IMR-90 (cell line): ENCODE measurements around the gene RNF144B. TPM values are rescaled to one million over a fixed set of nuclear protein-coding genes. Genes with fewer than 3 reads are reported as not detected.
A peak's percentile ranks its signal among the peaks of the same experiment; 100 is the strongest.

ENCODE experiments used
- ATAC-seq: fragments of 200-7000 bp; cut with Tn5 transposase; 2 replicates; pipeline ENCODE4 v1.9.1; 2020; ENCODE audit warnings: low read depth, mild to moderate bottlenecking, moderate library complexity
- BruUV-seq: library from RNA; stranded (reverse); fragments of 400-500 nt; replicated peaks from 2 replicates; lab custom pipeline; 2021; lab: Mats Ljungman, UMichigan
- CTCF ChIA-PET: fragments of 300-600 bp; formaldehyde crosslinking; extraction: SDS; loops from one replicate; lab custom pipeline; 2021; ENCODE audit warnings: antibody characterized with exemption; lab: Yijun Ruan, JAX
- POLR2A ChIA-PET: fragments of 300-600 bp; sonication (Branson Sonifier 250); formaldehyde crosslinking; loops from one replicate; lab custom pipeline; 2022; ENCODE audit warnings: antibody characterized with exemption; ENCODE audit not compliant: unreplicated experiment; lab: Charles Lee
- DNase-seq: peaks from one replicate; pipeline ENCODE4 v3.0.0; 2013
- H2AFZ ChIP-seq: replicated peaks from 2 replicates; pipeline ENCODE3; 2013; ENCODE audit warnings: low read length, mild to moderate bottlenecking; ENCODE audit not compliant: poor library complexity
- H2AK5ac ChIP-seq: 2 replicates; pipeline ENCODE4 v1.6.1; 2013; ENCODE audit warnings: low read depth, low read length, inconsistent platforms
- H2AK9ac ChIP-seq: replicated peaks from 2 replicates; pipeline ENCODE3; 2013; ENCODE audit warnings: mild to moderate bottlenecking, low read depth, low read length, moderate library complexity; ENCODE audit not compliant: poor library complexity
- H2BK120ac ChIP-seq: 2 replicates; pipeline ENCODE4 v1.6.1; 2013; ENCODE audit warnings: low read depth, low read length, inconsistent platforms
- H2BK15ac ChIP-seq: 3 replicates; pipeline ENCODE4 v1.6.1; 2013; ENCODE audit warnings: low read depth, low read length, inconsistent platforms
- H2BK20ac ChIP-seq: 2 replicates; pipeline ENCODE4 v1.6.1; 2013; ENCODE audit warnings: low read depth, mild to moderate bottlenecking, inconsistent platforms, low read length, moderate library complexity
- H2BK5ac ChIP-seq: 2 replicates; pipeline ENCODE4 v1.6.1; 2013; ENCODE audit warnings: mild to moderate bottlenecking, low read depth, low read length, inconsistent platforms; ENCODE audit not compliant: poor library complexity, severe bottlenecking
- H3K14ac ChIP-seq: replicated peaks from 2 replicates; pipeline ENCODE4 v1.6.1; 2013; ENCODE audit warnings: low read depth, low read length, inconsistent platforms
- H3K18ac ChIP-seq: 2 replicates; pipeline ENCODE4 v1.6.1; 2013; ENCODE audit warnings: low read depth, low read length, control low read depth
- H3K23ac ChIP-seq: 2 replicates; pipeline ENCODE4 v1.6.1; 2013; ENCODE audit warnings: low read depth, low read length, inconsistent platforms
- H3K27ac ChIP-seq: 2 replicates; pipeline ENCODE4 v1.5.1; 2013; ENCODE audit warnings: mild to moderate bottlenecking, control low read depth, low read length; ENCODE audit not compliant: insufficient read depth
- H3K27me3 ChIP-seq: 2 replicates; pipeline ENCODE4 v1.6.1; 2013; ENCODE audit warnings: low read length; ENCODE audit not compliant: control insufficient read depth, insufficient read depth
- H3K36me3 ChIP-seq: 2 replicates; pipeline ENCODE4 v1.6.1; 2013; ENCODE audit warnings: low read length, mixed read lengths; ENCODE audit not compliant: control insufficient read depth, insufficient read depth
- H3K4ac ChIP-seq: 2 replicates; pipeline ENCODE4 v1.6.1; 2013; ENCODE audit warnings: low read depth, low read length, inconsistent platforms
- H3K4me1 ChIP-seq: 2 replicates; pipeline ENCODE4 v1.6.1; 2013; ENCODE audit warnings: low read length, mixed read lengths; ENCODE audit not compliant: control insufficient read depth, insufficient read depth
- H3K4me2 ChIP-seq: 2 replicates; pipeline ENCODE4 v1.6.1; 2013; ENCODE audit warnings: low read depth, mild to moderate bottlenecking, control low read depth, low read length, moderate library complexity
- H3K4me3 ChIP-seq: 2 replicates; pipeline ENCODE4 v1.5.1; 2013; ENCODE audit warnings: low read depth, mild to moderate bottlenecking, control low read depth, low read length, moderate library complexity; ENCODE audit not compliant: insufficient read depth
- H3K56ac ChIP-seq: 2 replicates; pipeline ENCODE4 v1.6.1; 2013; ENCODE audit warnings: low read length, inconsistent platforms; ENCODE audit not compliant: insufficient read depth; ENCODE audit errors: extremely low read depth
- H3K79me1 ChIP-seq, 2 experiments: 2 replicates each; pipeline ENCODE4 v1.6.1; 2013; ENCODE audit warnings: low read length in 2 of 2, inconsistent platforms in 1 of 2, low read depth in 1 of 2
- H3K9ac ChIP-seq: 2 replicates; pipeline ENCODE4 v1.6.1; 2013; ENCODE audit warnings: low read depth, low read length, control low read depth
- H3K9me1 ChIP-seq: 2 replicates; pipeline ENCODE4 v1.6.1; 2013; ENCODE audit warnings: low read length, inconsistent platforms; ENCODE audit not compliant: insufficient read depth
- H3K9me3 ChIP-seq: 2 replicates; pipeline ENCODE4 v1.6.1; 2013; ENCODE audit warnings: low read length; ENCODE audit not compliant: control insufficient read depth, insufficient read depth
- H4K20me1 ChIP-seq: 2 replicates; pipeline ENCODE4 v1.6.1; 2013; ENCODE audit warnings: low read length, inconsistent platforms; ENCODE audit not compliant: insufficient read depth
- H4K5ac ChIP-seq: 2 replicates; pipeline ENCODE4 v1.6.1; 2013; ENCODE audit warnings: mild to moderate bottlenecking, low read depth, low read length, control low read depth
- H4K8ac ChIP-seq, 2 experiments: 2 replicates each; pipeline ENCODE4 v1.6.1; 2013; ENCODE audit warnings: low read depth in 2 of 2, low read length in 2 of 2, control low read depth in 1 of 2, inconsistent platforms in 1 of 2
- H4K91ac ChIP-seq: 2 replicates; pipeline ENCODE4 v1.6.1; 2013; ENCODE audit warnings: low read depth, low read length, inconsistent platforms; ENCODE audit not compliant: insufficient read depth
- BHLHE40 ChIP-seq: fragments of 150-350 bp; IDR thresholded peaks from 2 replicates; pipeline ENCODE4 v1.6.1; 2016; ENCODE audit warnings: mild to moderate bottlenecking, low read depth, low read length
- CEBPB ChIP-seq: IDR thresholded peaks from 2 replicates; pipeline ENCODE4 v1.6.1; 2012; ENCODE audit warnings: low read depth, low read length, improper control_type of control experiment
- CHD1 ChIP-seq: IDR thresholded peaks from 2 replicates; pipeline ENCODE4 v1.6.1; 2012; ENCODE audit warnings: low read depth, low read length, improper control_type of control experiment
- ELK1 ChIP-seq: fragments of 150-350 bp; IDR thresholded peaks from 2 replicates; pipeline ENCODE4 v1.6.1; 2016; ENCODE audit warnings: low read depth, mild to moderate bottlenecking, low read length, moderate library complexity, borderline replicate concordance
- FOS ChIP-seq: fragments of 150-350 bp; IDR thresholded peaks from 2 replicates; pipeline ENCODE4 v1.6.1; 2016; ENCODE audit warnings: low read depth, low read length
- MAFK ChIP-seq: IDR thresholded peaks from 2 replicates; pipeline ENCODE4 v1.6.1; 2012; ENCODE audit warnings: low read depth, low read length, improper control_type of control experiment
- POLR2A ChIP-seq: IDR thresholded peaks from 2 replicates; pipeline ENCODE4 v1.6.1; 2012; ENCODE audit warnings: mild to moderate bottlenecking, low read depth, low read length
- RAD21 ChIP-seq: IDR thresholded peaks from 2 replicates; pipeline ENCODE4 v1.6.1; 2012; ENCODE audit warnings: low read length, improper control_type of control experiment
- RFX5 ChIP-seq: IDR thresholded peaks from 2 replicates; pipeline ENCODE4 v1.8.0; 2012; ENCODE audit warnings: low read depth, mild to moderate bottlenecking, low read length, moderate library complexity
- SMC3 ChIP-seq: fragments of 150-350 bp; IDR thresholded peaks from 2 replicates; pipeline ENCODE4 v1.6.1; 2016; ENCODE audit warnings: low read depth, mild to moderate bottlenecking, antibody characterized with exemption, low read length, moderate library complexity
- WGBS, 2 experiments: methylation state at CpG; one replicate each; pipeline versions ENCODE4 v1.1.5 to v1.1.7; 2013; ENCODE audit warnings: missing lambda C conversion rate in 2 of 2; ENCODE audit not compliant: insufficient read length in 1 of 2; ENCODE audit errors: extremely low coverage in 2 of 2; 5-methylcytosine and 5-hydroxymethylcytosine counted together
- dilution Hi-C: fragments of 300-500 bp; cut with HindIII; formaldehyde crosslinking; loops from one replicate; pipeline ENCODE4 v1.14.3; 2018; ENCODE audit warnings: low sequenced_read_pairs; ENCODE audit not compliant: unreplicated experiment
- in situ Hi-C: fragments of 300-500 bp; cut with MboI; formaldehyde crosslinking; loops from 3 replicates; pipeline ENCODE4 v1.14.3; 2019; ENCODE audit warnings: low sequenced_read_pairs, inconsistent platforms, mixed read lengths
- intact Hi-C: fragments of 100-400 bp; cut with micrococcal nuclease; formaldehyde crosslinking; loops from 2 replicates; pipeline ENCODE4 v1.10.0; 2022
- polyA plus RNA-seq, 3 experiments: library from polyadenylated mRNA; depleted of rRNA; stranded (reverse); fragments of >200 nt; gene quantifications; 2 replicates each; pipeline ENCODE4 v1.2.3, GENCODE V29; 2012; ENCODE audit warnings: low replicate concordance in 1 of 3
- total RNA-seq: library from RNA; depleted of rRNA; stranded (reverse); fragments of >200 nt; gene quantifications from 2 replicates; pipeline ENCODE4 v1.2.3, GENCODE V29; 2012
- TF ChIP-seq, protein P1 (sequence below): conservative IDR thresholded peaks from 2 replicates; pipeline ENCODE4 v1.5.1; 2012; ENCODE audit warnings: mild to moderate bottlenecking, low read depth, low read length, improper control_type of control experiment

Gene RNF144B
- total and polyA plus RNA-seq, 2 of the 4 experiments (the other 2 are of a cell fraction) = 0.44 to 2.7 TPM

DNA sequence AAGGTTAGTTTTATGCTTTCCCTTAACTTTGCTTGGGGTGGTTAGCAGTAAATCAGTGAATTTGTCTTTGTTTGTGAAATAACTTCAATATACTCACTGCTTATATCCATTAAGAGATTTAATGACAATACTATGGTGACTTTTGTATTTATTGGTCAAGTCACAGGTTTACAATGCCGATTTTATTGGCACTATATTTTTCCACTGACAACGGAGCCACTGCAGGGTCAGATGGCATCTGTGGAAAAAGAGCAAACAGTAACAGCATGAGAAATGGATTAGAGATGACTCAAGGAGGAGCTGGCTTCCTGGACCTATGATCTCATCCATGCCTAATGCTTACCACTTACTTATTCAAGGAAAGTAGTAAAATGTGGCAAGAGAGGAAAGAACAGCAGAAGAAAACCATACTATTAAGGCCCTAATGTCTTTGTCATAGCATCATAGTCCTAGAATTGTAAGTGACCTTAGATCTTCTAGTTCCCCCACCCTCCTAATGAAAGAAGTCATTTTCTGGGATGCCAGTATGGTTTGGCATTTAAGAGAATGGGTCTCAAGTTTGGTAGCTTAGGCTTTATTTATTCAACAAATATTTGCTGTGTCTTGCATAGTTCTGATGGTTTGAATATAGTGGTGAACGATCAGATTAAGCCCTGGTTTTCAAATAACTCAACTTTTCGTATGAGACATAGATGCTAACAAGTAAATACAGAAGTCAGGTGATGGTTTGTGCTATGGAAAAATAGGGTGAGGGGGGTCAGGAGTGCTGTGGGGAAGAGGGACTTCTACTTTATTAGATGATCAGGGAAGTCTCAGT, 18.5 kb downstream of the RNF144B start:
- peak overlapping the region; percentile 80 for H2AK9ac ChIP-seq
- intact Hi-C loops (no loop called here), dilution Hi-C loops (no loop called here), in situ Hi-C loops (no loop called here)
- no peaks in the 10 kb centered on the region for H3K27me3 ChIP-seq
- H2BK5ac ChIP-seq = peak overlapping the region; percentile 98
- ChIA-PET POLR2A (no interaction called here), CTCF (interaction anchor here (0.6 kb wide), 1 partner anchor 30 kb away, joined by 3 read pairs; no protein-coding TSS in a partner anchor)
- H3K23ac ChIP-seq = peak overlapping the region; percentile 86; the same call in 1 of the 2 replicates
- H2AFZ ChIP-seq = peak overlapping the region; percentile 66
- H4K5ac ChIP-seq = peak overlapping the region; percentile 81; the same call in 1 of the 2 replicates
- peak overlapping the region; percentile 87; the same call in 2 of the 3 replicates for H2BK15ac ChIP-seq
- no TSS peak for BruUV-seq
- H3K36me3 ChIP-seq = no peaks in the 10 kb centered on the region
- H3K4ac ChIP-seq = peak overlapping the region; percentile 83
- no peak overlapping the region for H3K9ac ChIP-seq
- peak overlapping the region; percentile 44; the same call in 1 of the 2 replicates for H3K4me2 ChIP-seq
- H3K9me3 ChIP-seq = no peaks in the 10 kb centered on the region
- 0 out of 2 replicates have a peak overlapping the region, but pooled peaks have one; percentile 10 for H3K56ac ChIP-seq
- H2BK120ac ChIP-seq = peak overlapping the region; percentile 94
- peaks cover 8% of the 10 kb centered on the region for H3K4me1 ChIP-seq
- peak overlapping the region; percentile 91 for H2BK20ac ChIP-seq
- peak overlapping the region; percentile 86 for H3K14ac ChIP-seq
- H3K79me1 ChIP-seq = no peaks in the 10 kb centered on the region
- H3K27ac ChIP-seq = peak overlapping the region; percentile 60; the same call in 1 of the 2 replicates
- peak overlapping the region; percentile 63; the same call in 1 of the 2 replicates for H3K18ac ChIP-seq
- H3K4me3 ChIP-seq = no peak overlapping the region
- no peak for TF ChIP-seq RFX5
- TF ChIP-seq RAD21 = no peak
- no peak for TF ChIP-seq ELK1
- no peak for TF ChIP-seq SMC3
- TF ChIP-seq BHLHE40 = no peak
- TF ChIP-seq POLR2A = no peak
- TF ChIP-seq FOS = peak; percentile 79
- TF ChIP-seq, protein P1, sequence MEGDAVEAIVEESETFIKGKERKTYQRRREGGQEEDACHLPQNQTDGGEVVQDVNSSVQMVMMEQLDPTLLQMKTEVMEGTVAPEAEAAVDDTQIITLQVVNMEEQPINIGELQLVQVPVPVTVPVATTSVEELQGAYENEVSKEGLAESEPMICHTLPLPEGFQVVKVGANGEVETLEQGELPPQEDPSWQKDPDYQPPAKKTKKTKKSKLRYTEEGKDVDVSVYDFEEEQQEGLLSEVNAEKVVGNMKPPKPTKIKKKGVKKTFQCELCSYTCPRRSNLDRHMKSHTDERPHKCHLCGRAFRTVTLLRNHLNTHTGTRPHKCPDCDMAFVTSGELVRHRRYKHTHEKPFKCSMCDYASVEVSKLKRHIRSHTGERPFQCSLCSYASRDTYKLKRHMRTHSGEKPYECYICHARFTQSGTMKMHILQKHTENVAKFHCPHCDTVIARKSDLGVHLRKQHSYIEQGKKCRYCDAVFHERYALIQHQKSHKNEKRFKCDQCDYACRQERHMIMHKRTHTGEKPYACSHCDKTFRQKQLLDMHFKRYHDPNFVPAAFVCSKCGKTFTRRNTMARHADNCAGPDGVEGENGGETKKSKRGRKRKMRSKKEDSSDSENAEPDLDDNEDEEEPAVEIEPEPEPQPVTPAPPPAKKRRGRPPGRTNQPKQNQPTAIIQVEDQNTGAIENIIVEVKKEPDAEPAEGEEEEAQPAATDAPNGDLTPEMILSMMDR = no peak
- TF ChIP-seq CEBPB = peak; percentile 82
- TF ChIP-seq CHD1 = no peak
- TF ChIP-seq MAFK = 0 out of 2 replicates have a peak, but pooled peaks have one; percentile 28
- peak overlapping the region; percentile 61 for H4K91ac ChIP-seq
- DNase-seq = peak; percentile 96
- WGBS, 2 experiments = no CpG with 5 or more reads among the region's 4 CpGs
- peak overlapping the region; percentile 45 to 71; a peak in 3 of 4 replicates for H4K8ac ChIP-seq
- no peaks in the 10 kb centered on the region for H4K20me1 ChIP-seq
- H2AK5ac ChIP-seq = peak overlapping the region; percentile 88
- peak; percentile 95 for ATAC-seq
- H3K9me1 ChIP-seq = peaks cover 4% of the 10 kb centered on the region; the same call in 1 of the 2 replicates
